ENCODE data around the gene SPPL3.

SPPL3 gene

DNA sequence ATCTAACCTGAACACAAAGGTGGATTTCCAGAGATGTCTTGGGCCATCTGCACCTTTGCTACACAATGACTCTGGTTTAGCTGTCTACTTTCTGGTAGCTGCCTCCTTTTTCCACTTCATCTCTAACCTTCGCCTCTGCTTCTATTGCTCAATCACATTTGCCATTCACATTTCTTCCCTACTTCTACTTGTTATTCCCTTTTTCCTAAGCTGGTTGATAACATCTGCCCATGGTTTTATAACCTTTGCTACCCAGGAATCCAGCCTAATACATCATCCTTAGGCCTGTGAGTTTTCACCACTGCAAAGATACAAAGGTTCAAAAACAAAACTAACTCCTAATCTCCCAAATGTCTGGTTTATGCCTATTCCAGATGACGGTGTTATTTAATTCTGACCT, 13.2 kb downstream of the SPPL3 start:
- DNase-seq (ENCODE audit: low read depth): no peak
- H3K4me3 ChIP-seq (ENCODE audit: low read length): no peak overlapping the region
- peaks cover 13% of the 10 kb centered on the region for H3K4me1 ChIP-seq (ENCODE audit: control insufficient read depth, insufficient read depth, low read length)
- H3K9ac ChIP-seq (ENCODE audit: low read length): no peak overlapping the region
- H3K9me3 ChIP-seq (ENCODE audit: control insufficient read depth, low read length): no peaks in the 10 kb centered on the region
- no peaks in the 10 kb centered on the region for H3K27me3 ChIP-seq (replicated peaks; ENCODE audit: control insufficient read depth, insufficient read depth, low read length)
- peaks cover 6% of the 10 kb centered on the region for H3K36me3 ChIP-seq (ENCODE audit: control insufficient read depth, insufficient read depth, low read length, severe bottlenecking)

DNA sequence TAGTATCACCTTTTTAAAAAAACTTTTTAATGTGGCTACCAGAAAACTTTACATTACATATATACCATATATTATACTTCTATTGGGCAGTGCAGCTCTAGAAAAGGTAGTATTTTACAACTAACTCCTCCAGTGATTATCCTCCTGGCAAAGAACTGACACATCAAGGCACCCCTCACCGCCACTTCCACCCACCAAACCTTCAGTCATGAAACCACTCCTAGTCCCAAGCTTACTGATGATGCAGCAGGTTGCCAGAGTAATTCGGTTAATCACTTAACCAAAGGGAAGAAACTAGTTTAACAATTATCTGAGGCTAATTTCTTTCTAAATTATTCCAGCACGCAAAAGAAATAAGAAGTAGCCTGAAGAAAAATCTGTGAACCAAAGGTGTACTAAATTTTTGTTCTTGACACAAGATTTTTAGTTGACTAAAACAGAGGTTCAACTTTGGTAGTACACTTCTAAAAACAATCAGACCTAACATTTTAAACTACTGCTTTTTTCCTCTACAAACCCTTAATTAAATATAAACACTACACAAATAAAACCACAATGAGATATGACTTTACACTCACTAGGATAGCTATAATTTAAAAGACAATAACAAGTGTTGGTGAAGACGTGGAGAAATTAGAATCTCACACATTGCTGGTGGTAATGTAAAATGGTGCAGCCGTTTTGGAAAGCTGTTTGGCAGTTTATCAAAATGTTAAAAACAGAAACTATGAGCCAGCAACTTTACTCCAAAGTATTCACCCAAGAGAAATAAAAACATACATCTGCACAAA, 16.7 kb downstream of the SPPL3 start:
- H3K9me3 ChIP-seq (ENCODE audit: control insufficient read depth, low read length): no peaks in the 10 kb centered on the region
- H3K9ac ChIP-seq (ENCODE audit: low read length): no peak overlapping the region
- peaks cover 13% of the 10 kb centered on the region for H3K4me1 ChIP-seq (ENCODE audit: control insufficient read depth, insufficient read depth, low read length)
- no peak for DNase-seq (ENCODE audit: low read depth)
- H3K27me3 ChIP-seq (replicated peaks; ENCODE audit: control insufficient read depth, insufficient read depth, low read length): no peaks in the 10 kb centered on the region
- H3K4me3 ChIP-seq (ENCODE audit: low read length): no peak overlapping the region
- H3K36me3 ChIP-seq (ENCODE audit: control insufficient read depth, insufficient read depth, low read length, severe bottlenecking): no peaks in the 10 kb centered on the region

DNA sequence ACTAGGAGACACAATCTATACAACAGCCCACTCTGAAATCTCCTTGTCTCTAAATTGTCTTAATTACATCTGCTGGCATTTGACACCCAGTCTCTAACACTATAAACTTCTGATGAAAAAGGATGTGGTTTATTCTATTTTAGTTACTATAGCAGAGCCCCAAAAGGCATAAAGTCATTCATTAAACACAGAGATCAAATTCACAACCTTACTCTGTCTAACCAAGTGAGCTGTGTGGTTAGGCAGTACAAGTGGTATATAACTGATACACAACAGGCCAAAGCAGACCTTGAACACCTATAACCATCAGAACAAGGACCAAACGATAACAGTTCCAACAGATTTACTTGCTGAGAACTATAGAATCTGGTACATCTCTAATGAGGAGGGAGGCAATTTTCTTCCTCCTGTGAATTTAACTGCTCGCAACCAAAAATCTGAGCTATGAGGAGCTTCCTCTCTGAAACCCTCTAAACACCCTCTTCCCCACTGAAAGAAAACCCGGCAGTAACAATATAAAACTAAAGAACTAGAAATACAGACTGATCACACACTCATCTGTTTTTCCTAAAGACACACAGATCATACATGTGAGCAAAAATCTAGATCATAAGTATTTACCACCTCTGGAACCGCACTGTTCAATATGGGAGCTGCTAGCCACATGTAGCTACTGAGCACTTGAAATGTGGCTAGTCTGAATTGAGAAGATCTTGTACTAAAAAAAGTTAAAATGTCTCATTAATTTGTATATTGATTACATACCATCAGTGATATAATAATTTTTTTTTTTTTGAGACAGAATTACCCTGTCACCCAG, 17.7 kb downstream of the SPPL3 start:
- Histone ChIP-seq H3K27me3 (replicated peaks; ENCODE audit: control insufficient read depth, insufficient read depth, low read length) (no peaks in the 10 kb centered on the region), H3K9ac (ENCODE audit: low read length) (no peak overlapping the region), H3K36me3 (ENCODE audit: control insufficient read depth, insufficient read depth, low read length, severe bottlenecking) (no peaks in the 10 kb centered on the region), H3K4me3 (ENCODE audit: low read length) (no peak overlapping the region), H3K9me3 (ENCODE audit: control insufficient read depth, low read length) (no peaks in the 10 kb centered on the region), H3K4me1 (ENCODE audit: control insufficient read depth, insufficient read depth, low read length) (peaks cover 13% of the 10 kb centered on the region)
- DNase-seq (ENCODE audit: low read depth): no peak

DNA sequence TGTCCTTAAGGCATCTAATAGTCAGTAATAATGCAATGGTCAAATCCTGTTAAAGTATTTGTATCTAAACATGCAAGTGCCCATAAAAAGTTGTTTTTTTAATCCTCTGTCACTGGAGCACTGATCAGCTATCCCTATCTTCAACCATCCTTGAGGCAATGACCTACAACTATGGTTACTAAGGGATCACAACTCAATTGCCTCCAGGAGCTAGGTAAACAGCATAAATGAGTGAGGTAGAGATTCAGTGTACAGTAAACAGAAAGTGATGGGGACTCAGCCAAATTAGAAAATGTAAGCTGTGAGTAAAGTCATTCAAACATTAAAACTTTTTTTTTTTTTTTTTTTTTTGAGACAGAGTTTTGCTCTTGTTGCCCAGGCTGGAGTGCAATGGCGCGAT, 18.6 kb downstream of the SPPL3 start:
- no peak for DNase-seq (ENCODE audit: low read depth)
- H3K9me3 ChIP-seq (ENCODE audit: control insufficient read depth, low read length): no peaks in the 10 kb centered on the region
- peaks cover 6% of the 10 kb centered on the region for H3K4me1 ChIP-seq (ENCODE audit: control insufficient read depth, insufficient read depth, low read length)
- H3K9ac ChIP-seq (ENCODE audit: low read length): no peak overlapping the region
- H3K36me3 ChIP-seq (ENCODE audit: control insufficient read depth, insufficient read depth, low read length, severe bottlenecking): no peaks in the 10 kb centered on the region
- H3K27me3 ChIP-seq (replicated peaks; ENCODE audit: control insufficient read depth, insufficient read depth, low read length): no peaks in the 10 kb centered on the region
- H3K4me3 ChIP-seq (ENCODE audit: low read length): no peak overlapping the region

DNA sequence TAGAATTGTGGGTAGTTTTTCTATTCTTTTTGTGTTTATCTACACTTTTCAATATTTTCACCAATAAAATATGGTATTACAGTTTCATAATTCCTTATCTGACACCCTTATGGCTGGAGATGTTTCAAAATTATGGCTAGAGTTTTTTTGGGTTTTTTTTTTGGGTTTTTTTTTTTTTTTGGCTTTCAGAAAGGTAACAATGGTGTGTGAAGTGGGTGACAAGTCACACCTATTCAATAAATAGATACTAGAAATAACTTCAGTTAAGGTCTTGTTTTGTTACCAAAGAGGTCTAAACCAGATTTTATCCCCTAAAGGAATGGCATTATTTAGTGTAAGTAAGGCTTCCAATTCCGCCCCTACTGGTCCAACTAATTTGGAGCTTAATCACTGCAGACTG, 19.5 kb downstream of the SPPL3 start:
- no peak for DNase-seq (ENCODE audit: low read depth)
- no peaks in the 10 kb centered on the region for H3K27me3 ChIP-seq (replicated peaks; ENCODE audit: control insufficient read depth, insufficient read depth, low read length)
- H3K4me3 ChIP-seq (ENCODE audit: low read length): no peak overlapping the region
- H3K36me3 ChIP-seq (ENCODE audit: control insufficient read depth, insufficient read depth, low read length, severe bottlenecking): no peaks in the 10 kb centered on the region
- H3K9me3 ChIP-seq (ENCODE audit: control insufficient read depth, low read length): no peaks in the 10 kb centered on the region
- no peak overlapping the region for H3K9ac ChIP-seq (ENCODE audit: low read length)
- peaks cover 6% of the 10 kb centered on the region for H3K4me1 ChIP-seq (ENCODE audit: control insufficient read depth, insufficient read depth, low read length)

- no peak for DNase-seq (ENCODE audit: low read depth)
- H3K27me3 ChIP-seq (replicated peaks; ENCODE audit: control insufficient read depth, insufficient read depth, low read length): no peaks in the 10 kb centered on the region
- no peaks in the 10 kb centered on the region for H3K4me1 ChIP-seq (ENCODE audit: control insufficient read depth, insufficient read depth, low read length)
- no peaks in the 10 kb centered on the region for H3K9me3 ChIP-seq (ENCODE audit: control insufficient read depth, low read length)
- no peak overlapping the region for H3K4me3 ChIP-seq (ENCODE audit: low read length)
- H3K9ac ChIP-seq (ENCODE audit: low read length): no peak overlapping the region
- no peaks in the 10 kb centered on the region for H3K36me3 ChIP-seq (ENCODE audit: control insufficient read depth, insufficient read depth, low read length, severe bottlenecking)
These were observed 22.1 kb downstream of the SPPL3 start for GRCh38 chr12:120882055-120882555.

DNA sequence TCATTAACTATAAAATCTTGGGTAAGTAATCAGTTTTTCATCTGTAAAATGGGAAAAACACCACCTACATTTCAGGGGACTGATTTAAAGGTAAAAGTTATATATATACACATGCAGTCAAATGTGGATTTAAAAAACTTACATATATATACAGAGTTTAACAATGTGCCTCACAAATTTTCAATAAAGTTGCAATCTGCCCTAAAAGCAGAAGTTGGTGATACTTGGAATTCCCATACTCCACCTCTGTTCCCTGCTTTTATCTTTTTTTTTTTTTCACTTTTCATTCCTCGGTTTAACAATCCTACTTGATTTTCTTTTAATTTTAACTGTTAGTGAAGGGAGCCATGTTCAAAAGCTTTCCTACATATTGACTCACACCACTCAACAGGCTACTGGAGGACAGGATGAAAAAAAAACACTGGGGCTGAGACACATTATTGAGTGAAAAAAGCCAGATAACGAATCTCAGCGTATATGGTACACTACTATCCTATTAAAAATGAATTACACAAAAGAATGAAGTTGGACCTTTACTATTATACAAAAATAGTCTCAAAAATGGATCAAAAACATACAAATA, 24.3 kb downstream of the SPPL3 start:
- Histone ChIP-seq H3K4me1 (ENCODE audit: control insufficient read depth, insufficient read depth, low read length) (no peaks in the 10 kb centered on the region), H3K9me3 (ENCODE audit: control insufficient read depth, low read length) (no peaks in the 10 kb centered on the region), H3K36me3 (ENCODE audit: control insufficient read depth, insufficient read depth, low read length, severe bottlenecking) (no peaks in the 10 kb centered on the region), H3K27me3 (replicated peaks; ENCODE audit: control insufficient read depth, insufficient read depth, low read length) (no peaks in the 10 kb centered on the region), H3K9ac (ENCODE audit: low read length) (no peak overlapping the region), H3K4me3 (ENCODE audit: low read length) (no peak overlapping the region)
- no peak for DNase-seq (ENCODE audit: low read depth)

DNA sequence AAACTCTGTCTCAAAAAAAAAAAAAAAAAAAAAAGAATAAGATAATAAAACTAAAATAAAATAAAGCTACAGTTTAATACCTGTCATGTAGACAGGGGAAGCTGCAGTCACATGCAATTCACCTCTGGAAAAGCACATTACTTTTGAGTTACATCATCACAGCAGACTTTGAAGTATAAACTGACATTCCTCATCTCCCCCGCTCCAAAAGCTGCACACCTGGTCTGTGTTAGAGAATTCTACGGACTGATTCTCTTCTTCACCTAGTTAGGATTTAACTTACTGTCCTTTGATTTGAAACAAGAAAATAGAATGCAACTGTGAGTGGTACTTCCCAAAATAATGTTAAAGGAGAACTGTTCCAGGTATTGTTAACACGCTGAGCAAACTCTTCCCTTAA, 25.1 kb downstream of the SPPL3 start:
- Histone ChIP-seq H3K4me3 (ENCODE audit: low read length) (no peak overlapping the region), H3K27me3 (replicated peaks; ENCODE audit: control insufficient read depth, insufficient read depth, low read length) (no peaks in the 10 kb centered on the region), H3K9me3 (ENCODE audit: control insufficient read depth, low read length) (no peaks in the 10 kb centered on the region), H3K4me1 (ENCODE audit: control insufficient read depth, insufficient read depth, low read length) (no peaks in the 10 kb centered on the region), H3K36me3 (ENCODE audit: control insufficient read depth, insufficient read depth, low read length, severe bottlenecking) (no peaks in the 10 kb centered on the region), H3K9ac (ENCODE audit: low read length) (no peak overlapping the region)
- DNase-seq (ENCODE audit: low read depth): no peak

GRCh38 chr12:120874547-120875245, 29.5 kb downstream of the SPPL3 start:
- DNase-seq (ENCODE audit: low read depth): no peak
- no peaks in the 10 kb centered on the region for H3K9me3 ChIP-seq (ENCODE audit: control insufficient read depth, low read length)
- H3K36me3 ChIP-seq (ENCODE audit: control insufficient read depth, insufficient read depth, low read length, severe bottlenecking): no peaks in the 10 kb centered on the region
- no peak overlapping the region for H3K9ac ChIP-seq (ENCODE audit: low read length)
- no peak overlapping the region for H3K4me3 ChIP-seq (ENCODE audit: low read length)
- peaks cover 3% of the 10 kb centered on the region for H3K4me1 ChIP-seq (ENCODE audit: control insufficient read depth, insufficient read depth, low read length)
- H3K27me3 ChIP-seq (replicated peaks; ENCODE audit: control insufficient read depth, insufficient read depth, low read length): no peaks in the 10 kb centered on the region

DNA sequence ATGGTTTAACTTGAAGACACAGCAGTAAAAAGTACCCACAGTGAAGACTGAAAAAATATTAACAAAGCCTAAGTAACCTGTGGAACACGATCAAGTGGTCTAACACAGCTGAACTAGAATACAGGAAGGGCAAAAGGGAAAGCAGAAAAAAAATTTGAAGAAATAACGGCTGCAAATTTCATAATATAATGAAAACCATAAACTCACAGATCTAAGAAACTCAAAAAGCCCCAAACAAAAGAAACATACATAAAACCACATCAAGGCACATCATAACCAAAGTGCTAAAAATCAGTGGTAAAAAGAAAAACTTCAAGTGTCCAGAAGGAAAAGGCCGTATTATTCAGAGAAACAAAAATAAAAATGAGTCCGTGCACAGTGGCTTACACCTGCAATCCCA, 30.9 kb downstream of the SPPL3 start:
- no peak for DNase-seq (ENCODE audit: low read depth)
- Histone ChIP-seq H3K36me3 (ENCODE audit: control insufficient read depth, insufficient read depth, low read length, severe bottlenecking) (no peaks in the 10 kb centered on the region), H3K4me3 (ENCODE audit: low read length) (no peak overlapping the region), H3K4me1 (ENCODE audit: control insufficient read depth, insufficient read depth, low read length) (peaks cover 3% of the 10 kb centered on the region), H3K9me3 (ENCODE audit: control insufficient read depth, low read length) (no peaks in the 10 kb centered on the region), H3K9ac (ENCODE audit: low read length) (no peak overlapping the region), H3K27me3 (replicated peaks; ENCODE audit: control insufficient read depth, insufficient read depth, low read length) (no peaks in the 10 kb centered on the region)

DNA sequence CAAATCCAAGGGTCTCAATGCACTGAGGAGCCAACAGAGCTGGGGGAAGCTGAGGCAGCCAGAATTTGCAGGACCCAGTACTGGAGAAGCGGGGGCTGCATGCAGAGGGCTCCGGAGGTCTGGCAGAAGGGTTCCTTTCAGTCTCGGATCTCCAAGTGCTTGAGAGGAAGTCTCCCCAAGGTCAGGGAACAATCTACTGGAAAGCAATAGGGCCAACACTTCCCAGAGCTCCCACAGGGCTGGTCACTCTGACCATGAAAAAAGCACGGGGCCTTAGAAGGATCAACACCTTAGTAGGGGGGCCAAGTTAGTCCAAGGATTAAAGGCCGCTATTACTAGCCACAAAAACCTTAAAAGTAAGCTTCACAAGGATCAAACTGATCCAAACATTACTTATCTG, 31.7 kb downstream of the SPPL3 start:
- DNase-seq (ENCODE audit: low read depth): no peak
- H3K4me1 ChIP-seq (ENCODE audit: control insufficient read depth, insufficient read depth, low read length): peaks cover 3% of the 10 kb centered on the region
- H3K4me3 ChIP-seq (ENCODE audit: low read length): no peak overlapping the region
- no peaks in the 10 kb centered on the region for H3K36me3 ChIP-seq (ENCODE audit: control insufficient read depth, insufficient read depth, low read length, severe bottlenecking)
- H3K9me3 ChIP-seq (ENCODE audit: control insufficient read depth, low read length): no peaks in the 10 kb centered on the region
- no peak overlapping the region for H3K9ac ChIP-seq (ENCODE audit: low read length)
- no peaks in the 10 kb centered on the region for H3K27me3 ChIP-seq (replicated peaks; ENCODE audit: control insufficient read depth, insufficient read depth, low read length)
